Tibial nerve (tissue), 4 donors: ENCODE data around the gene SAMD3. TPM values are rescaled to one million over a fixed set of nuclear protein-coding genes. Genes with fewer than 3 reads are reported as not detected.

Source experiments
- DNase-seq, 2 donors: peaks; one replicate each; pipeline ENCODE4 v3.0.0-alpha.2; 2019; ENCODE audit warnings: low spot score in 2 of 2
- H3K27ac ChIP-seq, 4 donors: fragments of 200-600 bp; sonication (generic) in 3 of 4; one replicate each; pipeline ENCODE4 v1.5.1; 2017 to 2019; ENCODE audit warnings: mild to moderate bottlenecking in 1 of 4
- H3K27me3 ChIP-seq, 2 donors: fragments of 200-600 bp; sonication (generic) in 1 of 2; one replicate each; pipeline versions ENCODE4 v1.5.1 to v1.6.0; 2017 to 2019
- H3K36me3 ChIP-seq, 3 donors: fragments of 200-600 bp; sonication (generic); one replicate each; pipeline ENCODE4 v1.5.1; 2018 to 2019
- H3K4me1 ChIP-seq, 4 donors: fragments of 200-600 bp; sonication (generic) in 3 of 4; one replicate each; pipeline ENCODE4 v1.5.1; 2017 to 2019
- H3K4me3 ChIP-seq, 4 donors: fragments of 200-600 bp; sonication (generic) in 3 of 4; one replicate each; pipeline ENCODE4 v1.5.1; 2017 to 2019; ENCODE audit warnings: mild to moderate bottlenecking in 1 of 4, moderate library complexity in 1 of 4
- H3K9me3 ChIP-seq, 4 donors: fragments of 200-600 bp; sonication (generic) in 3 of 4; one replicate each; pipeline ENCODE4 v1.5.1; 2017 to 2019
- CTCF ChIP-seq, 5 experiments: fragments of 200-600 bp in 3 of 5; fragments of 450-650 bp in 2 of 5; sonication (generic) in 3 of 5; IDR thresholded peaks; one replicate each; pipeline ENCODE4 v1.5.1; 2016 to 2019; ENCODE audit warnings: antibody characterized with exemption in 5 of 5, mild to moderate bottlenecking in 3 of 5, moderate library complexity in 2 of 5
- EP300 ChIP-seq, 2 donors: sonication (generic); formaldehyde crosslinking; IDR thresholded peaks; one replicate each; pipeline ENCODE4 v1.6.1; 2017; ENCODE audit warnings: antibody characterized with exemption in 2 of 2, mild to moderate bottlenecking in 1 of 2
- POLR2A ChIP-seq, 2 donors: fragments of 450-650 bp; IDR thresholded peaks; one replicate each; pipeline ENCODE4 v1.6.1; 2017; ENCODE audit warnings: antibody characterized with exemption in 2 of 2, mild to moderate bottlenecking in 2 of 2, moderate library complexity in 2 of 2
- WGBS, 2 donors: methylation state at CpG; one replicate each; pipeline ENCODE4 v1.1.5; 2018; 5-methylcytosine and 5-hydroxymethylcytosine counted together
- total RNA-seq, 4 donors: library from RNA; depleted of rRNA; stranded (reverse); fragments of >200 nt; gene quantifications; one replicate each; pipeline ENCODE4 v1.1.0, GENCODE V29; 2016

Gene SAMD3
- total RNA-seq, 4 donors from 2014 or later, result 0.44 to 4.0 (median 1.4) TPM

GRCh38 chr6:130167655-130168054 is 55.1 kb downstream of the SAMD3 start:
- Histone ChIP-seq H3K27ac (no peak overlapping the region), H3K4me1 (no peaks in the 10 kb centered on the region), H3K36me3 (no peaks in the 10 kb centered on the region), H3K9me3 (peaks cover 0 to 21% (median 0%) of the 10 kb centered on the region in 4 donors), H3K27me3 (no peaks in the 10 kb centered on the region), H3K4me3 (no peak overlapping the region)
- DNase-seq, result no peak
- 79 to 80% methylated on average over 5 of the region's 5 CpGs for WGBS, 2 donors
- no peak for TF ChIP-seq EP300 (IDR thresholded peaks at IDR 0.05)
- TF ChIP-seq CTCF (IDR thresholded peaks at IDR 0.05), result no peak
- TF ChIP-seq POLR2A (IDR thresholded peaks at IDR 0.05), result no peak

- no peaks in the 10 kb centered on the region for H3K36me3 ChIP-seq
- TF ChIP-seq EP300 (IDR thresholded peaks at IDR 0.05) (no peak), CTCF (IDR thresholded peaks at IDR 0.05) (no peak), POLR2A (IDR thresholded peaks at IDR 0.05) (no peak)
- H3K27me3 ChIP-seq, result no peaks in the 10 kb centered on the region
- no peaks in the 10 kb centered on the region for H3K4me1 ChIP-seq
- no peak overlapping the region for H3K4me3 ChIP-seq
- peaks cover 0 to 8% (median 0%) of the 10 kb centered on the region in 4 donors for H3K9me3 ChIP-seq
- WGBS, 2 donors, result 68 to 71% methylated on average over 4 of the region's 4 CpGs
- H3K27ac ChIP-seq, result no peak overlapping the region
- no peak for DNase-seq
These were observed 58.5 kb downstream of the SAMD3 start for GRCh38 chr6:130164251-130164650.

DNA sequence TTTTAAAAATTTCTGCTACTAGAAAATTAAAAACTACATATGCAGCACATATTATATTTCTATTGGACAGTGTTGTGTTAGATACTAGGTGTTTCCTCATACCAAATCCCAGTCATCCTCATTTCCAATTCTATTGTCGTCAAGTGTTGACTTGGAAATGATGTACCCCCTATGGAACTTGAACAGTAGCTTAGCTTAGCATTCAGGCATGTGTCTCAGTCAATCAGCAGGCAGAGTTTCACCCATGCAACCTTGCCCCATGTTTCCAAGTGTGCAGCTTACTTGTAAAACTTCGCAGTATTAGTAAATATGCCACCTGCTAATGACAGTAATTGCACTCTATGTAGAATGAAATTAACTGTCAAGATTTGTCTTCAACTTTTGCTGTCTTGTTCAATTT is 59.5 kb downstream of the SAMD3 start:
- no peaks in the 10 kb centered on the region for H3K27me3 ChIP-seq
- DNase-seq, result no peak
- 64 to 89% methylated on average over 2 of the region's 2 CpGs for WGBS, 2 donors

GRCh38 chr6:130162421-130162820 is 60.3 kb downstream of the SAMD3 start:
- H3K27me3 ChIP-seq, result no peaks in the 10 kb centered on the region
- no peak for DNase-seq
- H3K36me3 ChIP-seq, result no peaks in the 10 kb centered on the region
- no peak overlapping the region for H3K4me3 ChIP-seq
- no peak overlapping the region for H3K27ac ChIP-seq
- WGBS, 2 donors, result 91 to 96% methylated on average over 2 of the region's 2 CpGs
- TF ChIP-seq EP300 (IDR thresholded peaks at IDR 0.05) (no peak), CTCF (IDR thresholded peaks at IDR 0.05) (no peak), POLR2A (IDR thresholded peaks at IDR 0.05) (no peak)
- H3K9me3 ChIP-seq, result peaks cover 0 to 21% (median 0%) of the 10 kb centered on the region in 4 donors
- no peaks in the 10 kb centered on the region for H3K4me1 ChIP-seq

More for the DNA sequence above, 59.5 kb downstream of the SAMD3 start:
- Histone ChIP-seq H3K4me3 (no peak overlapping the region), H3K27ac (no peak overlapping the region), H3K36me3 (no peaks in the 10 kb centered on the region), H3K9me3 (peaks cover 0 to 18% (median 0%) of the 10 kb centered on the region in 4 donors), H3K4me1 (no peaks in the 10 kb centered on the region)
- TF ChIP-seq CTCF (IDR thresholded peaks at IDR 0.05) (no peak), POLR2A (IDR thresholded peaks at IDR 0.05) (no peak), EP300 (IDR thresholded peaks at IDR 0.05) (no peak)

DNA sequence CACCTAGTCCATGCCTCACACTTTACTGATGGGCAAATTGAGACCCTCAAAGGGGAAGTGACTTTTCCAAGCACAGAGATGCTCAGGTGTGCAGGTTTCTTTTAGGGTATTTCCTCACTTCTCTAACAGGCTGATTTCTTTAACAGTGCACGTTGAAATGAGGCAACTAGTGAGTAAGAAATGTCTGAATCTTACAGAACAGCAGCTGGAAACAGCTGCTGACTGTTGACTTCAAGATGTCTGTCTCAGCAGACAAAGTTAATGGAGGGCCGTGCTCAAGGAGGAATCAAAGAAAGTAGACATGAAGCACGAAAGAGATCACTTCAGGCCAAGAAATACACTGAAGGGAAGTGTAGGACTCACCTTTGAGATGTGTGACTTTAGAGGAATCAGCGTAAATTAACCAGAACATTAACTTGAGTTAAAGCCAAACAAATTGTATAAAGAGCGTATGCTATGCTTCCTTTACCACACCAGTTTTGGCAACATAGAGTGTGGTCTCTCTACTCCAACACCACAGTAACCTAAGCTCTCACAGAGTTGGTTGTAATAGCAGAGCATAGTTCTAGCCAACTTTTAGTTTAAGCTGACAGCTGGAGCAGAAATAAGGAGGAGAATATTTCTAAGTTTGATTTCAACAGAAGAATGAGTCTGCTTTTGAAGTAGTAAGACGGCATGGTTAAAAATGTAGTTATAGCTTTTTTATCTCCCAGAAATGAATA is 60.9 kb downstream of the SAMD3 start:
- no peak for DNase-seq
- TF ChIP-seq EP300 (IDR thresholded peaks at IDR 0.05), result no peak
- no peak for TF ChIP-seq CTCF (IDR thresholded peaks at IDR 0.05)
- no peak for TF ChIP-seq POLR2A (IDR thresholded peaks at IDR 0.05)
- Histone ChIP-seq H3K4me1 (no peaks in the 10 kb centered on the region), H3K27me3 (no peaks in the 10 kb centered on the region), H3K36me3 (no peaks in the 10 kb centered on the region), H3K27ac (no peak overlapping the region), H3K4me3 (no peak overlapping the region), H3K9me3 (peaks cover 0 to 21% (median 0%) of the 10 kb centered on the region in 4 donors)
- WGBS, 2 donors, result 63 to 66% methylated on average over 6 of the region's 6 CpGs
